Neuronal stem cell (in vitro differentiated cells): Measurements from ENCODE around the gene CD44.

ENCODE experiments used
- DNase-seq: peaks from one replicate; pipeline ENCODE4 v3.0.0-alpha.2; 2013; ENCODE audit warnings: low spot score
- H2AFZ ChIP-seq: one replicate; pipeline ENCODE4 v1.6.1; 2013; ENCODE audit warnings: mild to moderate bottlenecking, low read length, inconsistent platforms
- H2AK5ac ChIP-seq: 2 replicates; pipeline ENCODE4 v1.6.1; 2013; ENCODE audit warnings: low read depth, mild to moderate bottlenecking, inconsistent platforms, low read length, moderate library complexity, mixed read lengths
- H2BK120ac ChIP-seq: 2 replicates; pipeline ENCODE4 v1.6.1; 2013; ENCODE audit warnings: low read depth, mild to moderate bottlenecking, inconsistent platforms, low read length, moderate library complexity, mixed read lengths
- H2BK12ac ChIP-seq: one replicate; pipeline ENCODE4 v1.6.1; 2013; ENCODE audit warnings: low read length, inconsistent platforms
- H2BK15ac ChIP-seq: 2 replicates; pipeline ENCODE4 v1.6.1; 2013; ENCODE audit warnings: mild to moderate bottlenecking, low read length, inconsistent platforms, mixed read lengths
- H2BK5ac ChIP-seq: one replicate; pipeline ENCODE4 v1.6.1; 2013; ENCODE audit warnings: inconsistent platforms, mild to moderate bottlenecking, low read length, moderate library complexity
- H3K14ac ChIP-seq: one replicate; pipeline ENCODE4 v1.6.1; 2013; ENCODE audit warnings: low read length, inconsistent platforms
- H3K18ac ChIP-seq: 2 replicates; pipeline ENCODE4 v1.6.1; 2013; ENCODE audit warnings: low read length, inconsistent platforms
- H3K23ac ChIP-seq: 2 replicates; pipeline ENCODE4 v1.6.1; 2013; ENCODE audit warnings: low read depth, mild to moderate bottlenecking, mixed read lengths, low read length, inconsistent platforms; ENCODE audit not compliant: poor library complexity
- H3K27ac ChIP-seq: replicated peaks from 3 replicates; pipeline ENCODE4 v1.5.1; 2013; ENCODE audit warnings: low read length, inconsistent platforms
- H3K27me3 ChIP-seq, 3 experiments: 2 replicates each; pipeline ENCODE4 v1.6.1; 2013; ENCODE audit warnings: low read length in 3 of 3, mild to moderate bottlenecking in 2 of 3, inconsistent platforms in 1 of 3, low read depth in 1 of 3, mixed read lengths in 1 of 3, moderate library complexity in 1 of 3; ENCODE audit not compliant: control insufficient read depth in 3 of 3, insufficient read depth in 3 of 3
- H3K36me3 ChIP-seq, 2 donors: replicated peaks in 1 of 2; 2 replicates each; pipeline ENCODE4 v1.6.1; 2013; ENCODE audit warnings: low read length in 2 of 2; ENCODE audit not compliant: control insufficient read depth in 2 of 2, insufficient read depth in 2 of 2
- H3K4ac ChIP-seq: 2 replicates; pipeline ENCODE4 v1.6.1; 2013; ENCODE audit warnings: inconsistent platforms, mild to moderate bottlenecking, low read length, moderate library complexity
- H3K4me1 ChIP-seq, 2 donors: 1 replicate in 1 of 2; 2 replicates in 1 of 2; pipeline ENCODE4 v1.6.1; 2013; ENCODE audit warnings: low read length in 2 of 2, low read depth in 1 of 2; ENCODE audit not compliant: control insufficient read depth in 2 of 2, insufficient read depth in 1 of 2
- H3K4me2 ChIP-seq: one replicate; pipeline ENCODE4 v1.6.1; 2013; ENCODE audit warnings: mild to moderate bottlenecking, low read length, inconsistent platforms; ENCODE audit not compliant: insufficient read depth, poor library complexity, severe bottlenecking
- H3K4me3 ChIP-seq, 2 donors: 2 replicates each; pipeline ENCODE4 v1.5.1; 2013; ENCODE audit warnings: low read length in 2 of 2, mild to moderate bottlenecking in 2 of 2, inconsistent platforms in 1 of 2, moderate library complexity in 1 of 2
- H3K79me1 ChIP-seq: one replicate; pipeline ENCODE4 v1.6.1; 2013; ENCODE audit warnings: low read depth, mild to moderate bottlenecking, inconsistent platforms, low read length, moderate library complexity
- H3K9ac ChIP-seq: one replicate; pipeline ENCODE4 v1.6.1; 2013; ENCODE audit warnings: mild to moderate bottlenecking, low read depth, low read length, inconsistent platforms; ENCODE audit not compliant: poor library complexity
- H3K9me3 ChIP-seq, 2 donors: replicated peaks in 1 of 2; 2 replicates each; pipeline versions ENCODE3 to v1.6.1; 2013; ENCODE audit warnings: low read length in 2 of 2, mild to moderate bottlenecking in 2 of 2, inconsistent platforms in 1 of 2, low read depth in 1 of 2, mixed read lengths in 1 of 2, moderate library complexity in 1 of 2; ENCODE audit not compliant: control insufficient read depth in 2 of 2, insufficient read depth in 1 of 2
- H4K8ac ChIP-seq: one replicate; pipeline ENCODE4 v1.6.1; 2013; ENCODE audit warnings: low read depth, mild to moderate bottlenecking, inconsistent platforms, low read length, moderate library complexity
- H4K91ac ChIP-seq: one replicate; pipeline ENCODE4 v1.6.1; 2013; ENCODE audit warnings: low read length, low read depth, mild to moderate bottlenecking, inconsistent platforms; ENCODE audit not compliant: poor library complexity
- WGBS, 2 donors: extraction: QIAGEN DNeasy Blood & Tissue Kit; methylation state at CpG; one replicate each; pipeline ENCODE4 v1.1.7; 2013; ENCODE audit warnings: missing lambda C conversion rate in 2 of 2, mixed read lengths in 1 of 2; ENCODE audit not compliant: insufficient read length in 2 of 2, insufficient replicate concordance in 1 of 2; ENCODE audit errors: extremely low coverage in 2 of 2; 5-methylcytosine and 5-hydroxymethylcytosine counted together

CD44 gene

DNA sequence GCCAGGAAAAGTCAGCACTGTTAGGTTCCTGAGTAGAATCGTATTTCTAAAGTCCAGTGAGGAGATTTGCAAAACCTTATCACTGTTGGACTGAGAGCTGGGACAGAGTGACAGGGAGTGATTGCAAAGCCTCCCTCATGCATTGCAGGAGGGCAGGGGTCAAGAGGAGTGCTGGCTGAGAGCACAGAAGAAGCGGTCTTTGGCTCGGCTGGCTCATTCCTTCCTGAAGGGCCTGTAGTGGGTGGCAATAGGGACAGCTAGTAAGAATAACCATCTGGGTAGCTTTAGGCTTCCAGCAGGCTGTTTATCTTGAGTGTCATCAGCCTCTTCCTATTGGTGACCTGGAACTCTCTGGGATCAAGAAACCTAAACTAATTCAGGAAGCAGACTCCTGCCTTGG lies 53.4 kb downstream of the CD44 start:
- no peak overlapping the region for H2BK15ac ChIP-seq
- H3K9ac ChIP-seq = no peak overlapping the region
- H2BK120ac ChIP-seq = no peak overlapping the region
- H3K4ac ChIP-seq = no peak overlapping the region
- H3K79me1 ChIP-seq = no peaks in the 10 kb centered on the region
- no peak overlapping the region for H4K91ac ChIP-seq
- H2BK12ac ChIP-seq = no peak overlapping the region
- DNase-seq = no peak
- H3K27ac ChIP-seq = no peak overlapping the region
- H2BK5ac ChIP-seq = no peak overlapping the region
- H3K14ac ChIP-seq = no peak overlapping the region
- H2AFZ ChIP-seq = peak overlapping the region; percentile 41
- H3K27me3 ChIP-seq = no peaks in the 10 kb centered on the region
- no peak overlapping the region for H3K4me2 ChIP-seq
- no peak overlapping the region for H3K23ac ChIP-seq
- no CpG with 5 or more reads among the region's 3 CpGs for WGBS, 2 donors
- H3K18ac ChIP-seq = no peak overlapping the region
- H3K36me3 ChIP-seq = no peaks in the 10 kb centered on the region
- no peak overlapping the region for H3K4me3 ChIP-seq
- no peak overlapping the region for H2AK5ac ChIP-seq
- no peaks in the 10 kb centered on the region for H3K9me3 ChIP-seq
- H4K8ac ChIP-seq = no peak overlapping the region
- H3K4me1 ChIP-seq = peaks cover 0 to 2% of the 10 kb centered on the region in 2 donors

DNA sequence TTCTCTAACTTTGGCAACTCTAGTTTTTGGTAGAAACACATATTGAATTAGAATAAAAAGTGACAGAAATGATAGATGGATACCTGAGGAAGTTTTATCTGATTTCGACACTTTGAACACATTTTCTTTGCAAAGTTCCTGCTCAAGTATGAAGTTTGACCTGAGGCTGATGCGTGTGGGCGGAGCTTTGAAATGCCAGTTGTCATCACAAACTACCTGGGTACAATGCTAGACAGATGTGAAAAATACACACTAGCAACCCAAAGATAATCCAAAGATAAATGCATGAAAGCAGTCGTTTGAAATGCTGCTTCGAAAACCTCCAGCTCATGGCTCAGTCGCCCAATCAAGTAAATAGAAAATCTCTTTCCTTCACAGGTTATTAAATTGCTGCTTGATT lies 54.8 kb downstream of the CD44 start:
- no peak overlapping the region for H3K9ac ChIP-seq
- no peak overlapping the region for H3K27ac ChIP-seq
- no peak overlapping the region for H2AK5ac ChIP-seq
- no peaks in the 10 kb centered on the region for H3K27me3 ChIP-seq
- no peak overlapping the region for H2BK120ac ChIP-seq
- H3K23ac ChIP-seq = no peak overlapping the region
- no peak overlapping the region for H3K4me3 ChIP-seq
- H2BK15ac ChIP-seq = no peak overlapping the region
- no CpG with 5 or more reads among the region's 6 CpGs for WGBS, 2 donors
- H4K8ac ChIP-seq = no peak overlapping the region
- H3K18ac ChIP-seq = no peak overlapping the region
- no peak overlapping the region for H3K14ac ChIP-seq
- H3K4me1 ChIP-seq = peaks cover 0 to 2% of the 10 kb centered on the region in 2 donors
- H2BK12ac ChIP-seq = no peak overlapping the region
- H4K91ac ChIP-seq = no peak overlapping the region
- no peaks in the 10 kb centered on the region for H3K79me1 ChIP-seq
- no peak overlapping the region for H3K4ac ChIP-seq
- H2BK5ac ChIP-seq = no peak overlapping the region
- no peak overlapping the region for H3K4me2 ChIP-seq
- no peak overlapping the region for H2AFZ ChIP-seq
- no peaks in the 10 kb centered on the region for H3K9me3 ChIP-seq
- no peak for DNase-seq
- no peaks in the 10 kb centered on the region for H3K36me3 ChIP-seq

DNA sequence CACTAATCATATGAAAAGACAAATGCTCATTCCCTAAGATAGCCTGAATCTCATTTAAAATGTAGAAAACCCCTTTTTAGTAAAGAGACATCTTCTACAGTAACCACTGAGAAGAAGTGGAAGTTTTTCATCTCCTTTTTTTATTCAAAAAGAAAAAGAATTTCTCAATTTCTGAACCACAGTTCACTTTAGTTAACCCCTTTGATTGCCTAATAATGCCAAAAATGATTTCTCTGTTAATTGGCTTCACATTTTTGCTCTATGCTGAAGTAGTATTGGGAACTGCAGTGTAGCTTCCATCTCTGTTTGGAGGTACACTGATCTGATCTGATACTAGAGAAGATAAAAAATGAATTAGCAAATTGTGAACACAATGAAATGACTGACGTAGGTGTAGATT lies 58.3 kb downstream of the CD44 start:
- peaks cover 0 to under 1% of the 10 kb centered on the region in 2 donors for H3K4me1 ChIP-seq
- no peak overlapping the region for H3K14ac ChIP-seq
- no peaks in the 10 kb centered on the region for H3K9me3 ChIP-seq
- no peak overlapping the region for H2AFZ ChIP-seq
- no peaks in the 10 kb centered on the region for H3K79me1 ChIP-seq
- no peak overlapping the region for H2BK5ac ChIP-seq
- no CpG with 5 or more reads among the region's 1 CpG for WGBS, 2 donors
- H3K18ac ChIP-seq = no peak overlapping the region
- H4K8ac ChIP-seq = no peak overlapping the region
- H3K27ac ChIP-seq = no peak overlapping the region
- no peak for DNase-seq
- no peak overlapping the region for H3K4me2 ChIP-seq
- no peaks in the 10 kb centered on the region for H3K36me3 ChIP-seq
- H3K27me3 ChIP-seq = no peaks in the 10 kb centered on the region
- H2BK12ac ChIP-seq = no peak overlapping the region
- H3K4me3 ChIP-seq = no peak overlapping the region
- no peak overlapping the region for H2AK5ac ChIP-seq
- H2BK15ac ChIP-seq = no peak overlapping the region
- H4K91ac ChIP-seq = no peak overlapping the region
- H3K9ac ChIP-seq = no peak overlapping the region
- H2BK120ac ChIP-seq = no peak overlapping the region
- H3K23ac ChIP-seq = no peak overlapping the region
- no peak overlapping the region for H3K4ac ChIP-seq

DNA sequence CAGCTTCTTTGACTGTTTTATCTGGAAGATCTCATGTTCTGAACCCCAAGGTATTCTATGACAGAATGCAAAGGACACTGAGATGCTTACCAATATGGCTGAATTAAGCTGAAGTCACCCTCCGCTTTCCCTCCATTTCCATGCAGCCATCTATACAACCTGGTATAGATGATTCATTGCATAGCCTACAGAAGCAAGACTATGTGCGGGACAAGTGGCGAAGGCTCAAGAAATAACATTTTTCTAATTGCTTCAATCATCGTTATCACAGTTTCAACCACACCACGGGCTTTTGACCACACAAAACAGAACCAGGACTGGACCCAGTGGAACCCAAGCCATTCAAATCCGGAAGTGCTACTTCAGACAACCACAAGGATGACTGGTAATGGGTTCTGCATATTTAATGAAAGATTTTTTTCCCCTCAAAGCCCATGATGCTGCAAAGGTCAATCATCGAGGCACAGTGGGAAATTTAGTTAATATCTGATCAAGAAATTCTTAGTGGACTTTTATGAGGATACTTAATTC lies 61.9 kb downstream of the CD44 start:
- Histone ChIP-seq H3K4ac (no peak overlapping the region), H3K23ac (no peak overlapping the region), H3K27me3 (no peaks in the 10 kb centered on the region), H3K4me3 (no peak overlapping the region), H2BK15ac (no peak overlapping the region), H4K91ac (no peak overlapping the region), H3K9ac (no peak overlapping the region), H3K18ac (no peak overlapping the region), H2AK5ac (no peak overlapping the region), H3K36me3 (no peaks in the 10 kb centered on the region), H2BK5ac (no peak overlapping the region), H2BK120ac (no peak overlapping the region), H3K9me3 (no peaks in the 10 kb centered on the region), H2BK12ac (no peak overlapping the region), H2AFZ (no peak overlapping the region), H3K27ac (no peak overlapping the region), H4K8ac (no peak overlapping the region), H3K79me1 (no peaks in the 10 kb centered on the region), H3K4me2 (no peak overlapping the region), H3K4me1 (peaks cover 0 to 3% of the 10 kb centered on the region in 2 donors), H3K14ac (no peak overlapping the region)
- no peak for DNase-seq
- WGBS, 2 donors = no CpG with 5 or more reads among the region's 7 CpGs
